Upper lobe of left lung (tissue), 4 donors: ENCODE measurements around the gene SYTL2.

ENCODE experiments used
- EP300 ChIP-seq, 4 donors: sonication (generic); formaldehyde crosslinking; IDR thresholded peaks; one replicate each; pipeline ENCODE4 v1.5.1; 2017; ENCODE audit warnings: antibody characterized with exemption in 4 of 4, control low read depth in 2 of 4
- TF ChIP-seq, protein P1 (sequence below), 6 experiments: fragments of 450-650 bp in 4 of 6; fragments of 200-600 bp in 2 of 6; sonication (generic) in 2 of 6; IDR thresholded peaks; one replicate each; pipeline ENCODE4 v1.5.1; 2016 to 2019; ENCODE audit warnings: antibody characterized with exemption in 6 of 6

- TF ChIP-seq, protein P1, sequence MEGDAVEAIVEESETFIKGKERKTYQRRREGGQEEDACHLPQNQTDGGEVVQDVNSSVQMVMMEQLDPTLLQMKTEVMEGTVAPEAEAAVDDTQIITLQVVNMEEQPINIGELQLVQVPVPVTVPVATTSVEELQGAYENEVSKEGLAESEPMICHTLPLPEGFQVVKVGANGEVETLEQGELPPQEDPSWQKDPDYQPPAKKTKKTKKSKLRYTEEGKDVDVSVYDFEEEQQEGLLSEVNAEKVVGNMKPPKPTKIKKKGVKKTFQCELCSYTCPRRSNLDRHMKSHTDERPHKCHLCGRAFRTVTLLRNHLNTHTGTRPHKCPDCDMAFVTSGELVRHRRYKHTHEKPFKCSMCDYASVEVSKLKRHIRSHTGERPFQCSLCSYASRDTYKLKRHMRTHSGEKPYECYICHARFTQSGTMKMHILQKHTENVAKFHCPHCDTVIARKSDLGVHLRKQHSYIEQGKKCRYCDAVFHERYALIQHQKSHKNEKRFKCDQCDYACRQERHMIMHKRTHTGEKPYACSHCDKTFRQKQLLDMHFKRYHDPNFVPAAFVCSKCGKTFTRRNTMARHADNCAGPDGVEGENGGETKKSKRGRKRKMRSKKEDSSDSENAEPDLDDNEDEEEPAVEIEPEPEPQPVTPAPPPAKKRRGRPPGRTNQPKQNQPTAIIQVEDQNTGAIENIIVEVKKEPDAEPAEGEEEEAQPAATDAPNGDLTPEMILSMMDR (IDR thresholded peaks at IDR 0.05), result no peak
- no peak for TF ChIP-seq EP300 (IDR thresholded peaks at IDR 0.05)
Measured at GRCh38 chr11:85809863-85810262, 1.1 kb downstream of the SYTL2 start.
